ENCODE results near the gene SH3GL2. TPM values are rescaled to one million over a fixed set of nuclear protein-coding genes. Genes with fewer than 3 reads are reported as not detected.

The SH3GL2 gene
- polyA plus RNA-seq, 1 donor (not counting 4 experiments of a cell fraction or from before 2014, with no cell fraction given), result not detected

DNA sequence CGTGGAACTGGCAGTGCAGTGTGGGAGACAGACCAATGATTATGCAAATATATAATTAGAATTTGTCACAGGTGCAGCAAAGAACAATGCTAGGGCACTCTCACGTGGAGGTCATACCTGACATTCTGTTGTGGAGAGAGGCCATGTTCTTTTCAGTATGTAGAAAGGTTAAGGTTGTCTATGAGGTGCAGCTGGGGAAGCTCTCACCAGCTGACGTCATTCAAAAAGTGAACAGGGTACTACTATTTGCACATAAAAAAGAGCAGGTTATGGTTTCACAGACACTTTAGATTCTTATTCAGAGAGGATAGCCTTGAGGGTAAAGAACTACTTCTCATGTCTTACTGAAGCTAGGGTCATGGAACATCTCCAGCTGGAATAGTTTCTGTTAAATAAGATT lies 19.1 kb downstream of the SH3GL2 start:
- Histone ChIP-seq H3K9ac (ENCODE audit: control insufficient read depth, extremely low read depth, insufficient read depth, low read length) (no peak overlapping the region), H3K4me1 (ENCODE audit: control insufficient read depth, extremely low read depth, insufficient read depth, low read length) (no peaks in the 10 kb centered on the region), H3K79me2 (ENCODE audit: control insufficient read depth, insufficient read depth, low read length) (no peaks in the 10 kb centered on the region), H3K4me3 (ENCODE audit: control insufficient read depth in 2 of 3, extremely low read depth in 1 of 3, insufficient read depth in 2 of 3, low read depth in 1 of 3, low read length in 3 of 3) (no peak overlapping the region), H3K4me2 (ENCODE audit: control insufficient read depth, extremely low read depth, insufficient read depth, low read depth, low read length) (no peak overlapping the region), H3K36me3 (ENCODE audit: control insufficient read depth in 2 of 2, extremely low read depth in 1 of 2, insufficient read depth in 2 of 2, low read length in 2 of 2) (no peaks in the 10 kb centered on the region), H2AFZ (ENCODE audit: control insufficient read depth, low read length) (no peak overlapping the region), H3K27me3 (ENCODE audit: control insufficient read depth, extremely low read depth, insufficient read depth, low read length) (no peaks in the 10 kb centered on the region), H3K9me3 (ENCODE audit: control insufficient read depth, low read depth, low read length) (no peaks in the 10 kb centered on the region), H4K20me1 (ENCODE audit: control insufficient read depth, extremely low read depth, insufficient read depth, low read length) (no peaks in the 10 kb centered on the region), H3K9me1 (ENCODE audit: control insufficient read depth, extremely low read depth, insufficient read depth, low read length) (no peaks in the 10 kb centered on the region), H3K27ac (ENCODE audit: control insufficient read depth, insufficient read depth, low read length) (no peak overlapping the region)
- no peak for FAIRE-seq
- TF ChIP-seq, protein P1, sequence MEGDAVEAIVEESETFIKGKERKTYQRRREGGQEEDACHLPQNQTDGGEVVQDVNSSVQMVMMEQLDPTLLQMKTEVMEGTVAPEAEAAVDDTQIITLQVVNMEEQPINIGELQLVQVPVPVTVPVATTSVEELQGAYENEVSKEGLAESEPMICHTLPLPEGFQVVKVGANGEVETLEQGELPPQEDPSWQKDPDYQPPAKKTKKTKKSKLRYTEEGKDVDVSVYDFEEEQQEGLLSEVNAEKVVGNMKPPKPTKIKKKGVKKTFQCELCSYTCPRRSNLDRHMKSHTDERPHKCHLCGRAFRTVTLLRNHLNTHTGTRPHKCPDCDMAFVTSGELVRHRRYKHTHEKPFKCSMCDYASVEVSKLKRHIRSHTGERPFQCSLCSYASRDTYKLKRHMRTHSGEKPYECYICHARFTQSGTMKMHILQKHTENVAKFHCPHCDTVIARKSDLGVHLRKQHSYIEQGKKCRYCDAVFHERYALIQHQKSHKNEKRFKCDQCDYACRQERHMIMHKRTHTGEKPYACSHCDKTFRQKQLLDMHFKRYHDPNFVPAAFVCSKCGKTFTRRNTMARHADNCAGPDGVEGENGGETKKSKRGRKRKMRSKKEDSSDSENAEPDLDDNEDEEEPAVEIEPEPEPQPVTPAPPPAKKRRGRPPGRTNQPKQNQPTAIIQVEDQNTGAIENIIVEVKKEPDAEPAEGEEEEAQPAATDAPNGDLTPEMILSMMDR (optimal IDR thresholded peaks at IDR 0.05 in 1 of 3, IDR thresholded peaks at IDR 0.05 in 1 of 3, conservative IDR thresholded peaks at IDR 0.05 in 1 of 3; ENCODE audit: extremely low read depth in 1 of 3, insufficient read depth in 2 of 3, low read length in 3 of 3), result no peak
- no peak for TF ChIP-seq EZH2 (IDR thresholded peaks at IDR 0.05; ENCODE audit: low read length)
- dilution Hi-C loops (cut with MboI; ENCODE audit: extremely low pct_ligation_motif_present, low sequenced_read_pairs), result no loop called here
- no peak for DNase-seq (ENCODE audit: low read depth, low spot score)

- Histone ChIP-seq H4K20me1 (ENCODE audit: control insufficient read depth, extremely low read depth, insufficient read depth, low read length) (no peaks in the 10 kb centered on the region), H3K4me2 (ENCODE audit: control insufficient read depth, extremely low read depth, insufficient read depth, low read depth, low read length) (no peak overlapping the region), H3K27me3 (ENCODE audit: control insufficient read depth, extremely low read depth, insufficient read depth, low read length) (no peaks in the 10 kb centered on the region), H3K4me1 (ENCODE audit: control insufficient read depth, extremely low read depth, insufficient read depth, low read length) (no peaks in the 10 kb centered on the region), H3K36me3 (ENCODE audit: control insufficient read depth in 2 of 2, extremely low read depth in 1 of 2, insufficient read depth in 2 of 2, low read length in 2 of 2) (no peaks in the 10 kb centered on the region), H3K9ac (ENCODE audit: control insufficient read depth, extremely low read depth, insufficient read depth, low read length) (no peak overlapping the region), H3K79me2 (ENCODE audit: control insufficient read depth, insufficient read depth, low read length) (no peaks in the 10 kb centered on the region), H3K27ac (ENCODE audit: control insufficient read depth, insufficient read depth, low read length) (no peak overlapping the region), H3K4me3 (ENCODE audit: control insufficient read depth in 2 of 3, extremely low read depth in 1 of 3, insufficient read depth in 2 of 3, low read depth in 1 of 3, low read length in 3 of 3) (no peak overlapping the region), H3K9me1 (ENCODE audit: control insufficient read depth, extremely low read depth, insufficient read depth, low read length) (no peaks in the 10 kb centered on the region), H3K9me3 (ENCODE audit: control insufficient read depth, low read depth, low read length) (no peaks in the 10 kb centered on the region), H2AFZ (ENCODE audit: control insufficient read depth, low read length) (no peak overlapping the region)
- FAIRE-seq (no peak), DNase-seq (ENCODE audit: low read depth, low spot score) (no peak)
- dilution Hi-C loops (cut with MboI; ENCODE audit: extremely low pct_ligation_motif_present, low sequenced_read_pairs), result no loop called here
- no peak for TF ChIP-seq EZH2 (IDR thresholded peaks at IDR 0.05; ENCODE audit: low read length)
- TF ChIP-seq, protein P1 (optimal IDR thresholded peaks at IDR 0.05 in 1 of 3, IDR thresholded peaks at IDR 0.05 in 1 of 3, conservative IDR thresholded peaks at IDR 0.05 in 1 of 3; ENCODE audit: extremely low read depth in 1 of 3, insufficient read depth in 2 of 3, low read length in 3 of 3), result no peak
Observed at GRCh38 chr9:17600962-17601593, 22.2 kb downstream of the SH3GL2 start.
